CD4-positive, alpha-beta T cell treated with Interleukin-17A for 4 hours (primary cell): ENCODE data around the gene ARHGEF33.

Source experiments
- DNase-seq: peaks from one replicate; pipeline ENCODE4 v3.0.0-alpha.2; 2020; ENCODE audit warnings: mixed read lengths

Gene ARHGEF33

DNA sequence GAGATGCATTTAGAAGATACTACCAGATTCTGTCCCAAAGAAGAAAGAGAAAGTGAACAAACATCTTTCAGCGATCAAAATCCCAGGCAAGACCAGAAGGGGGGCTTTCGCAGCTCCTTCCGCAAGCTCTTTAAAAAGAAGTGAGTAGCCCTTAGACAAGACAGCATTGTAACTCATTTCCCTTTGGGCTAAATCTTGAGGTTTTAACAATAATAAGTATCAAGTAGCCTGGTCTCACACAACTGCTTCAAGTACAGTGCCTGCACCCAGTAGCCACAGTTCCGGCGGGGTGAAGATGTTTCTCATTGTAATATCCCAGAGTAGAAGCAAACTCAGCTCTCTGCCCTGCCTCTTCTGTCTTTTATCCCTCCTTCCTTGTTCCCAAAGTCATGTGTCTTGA lies 76.3 kb downstream of the ARHGEF33 start:
- no peak for DNase-seq

GRCh38 chr2:38966678-38967077 lies 77.0 kb downstream of the ARHGEF33 start:
- DNase-seq, result no peak

- no peak for DNase-seq
Measured at GRCh38 chr2:38968021-38968420, 78.3 kb downstream of the ARHGEF33 start.

DNA sequence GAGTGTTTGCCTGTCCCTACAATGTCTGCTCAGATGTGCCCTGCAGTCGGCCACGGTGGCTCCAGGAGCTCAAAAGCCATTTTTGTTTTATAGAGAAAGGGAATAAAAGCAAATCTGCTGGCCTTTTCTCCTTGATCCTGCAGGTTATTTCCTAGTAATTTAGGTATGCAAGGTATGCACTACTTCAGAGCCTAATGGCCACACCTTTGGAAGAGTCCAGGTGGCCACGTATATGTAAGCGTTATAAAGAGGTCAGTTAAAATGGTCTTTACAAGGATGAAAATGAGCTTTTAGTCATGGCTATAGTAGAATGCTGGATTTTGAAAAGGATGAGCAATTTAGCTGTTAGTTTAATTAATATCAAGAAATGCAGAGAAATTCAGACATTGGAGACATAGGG lies 81.7 kb downstream of the ARHGEF33 start:
- DNase-seq, result no peak

GRCh38 chr2:38973266-38973665 lies 83.6 kb downstream of the ARHGEF33 start:
- DNase-seq, result no peak

GRCh38 chr2:38975042-38975441 lies 85.4 kb downstream of the ARHGEF33 start:
- no peak for DNase-seq

DNA sequence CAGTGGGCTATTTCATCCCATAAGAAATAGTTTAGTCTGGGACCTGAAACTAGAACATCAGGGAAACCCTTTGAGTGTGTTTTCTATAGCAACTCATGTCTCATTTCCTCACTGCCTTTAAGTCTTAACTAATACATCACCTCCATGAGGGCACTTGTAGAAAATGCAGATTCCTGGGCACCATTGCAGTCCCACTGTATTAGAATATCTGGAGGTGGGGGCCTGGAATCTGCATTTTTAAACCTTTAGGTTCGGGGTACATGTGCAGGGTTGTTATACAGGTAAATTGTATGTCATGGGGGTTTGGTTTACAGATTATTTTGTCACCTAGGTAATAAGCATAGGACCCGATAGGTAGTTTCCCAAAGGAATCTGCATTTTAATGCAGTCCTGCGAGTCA lies 87.4 kb downstream of the ARHGEF33 start:
- no peak for DNase-seq

- DNase-seq, result no peak
Measured at GRCh38 chr2:38978296-38978903, 88.7 kb downstream of the ARHGEF33 start.

- no peak for DNase-seq
Measured at GRCh38 chr2:38978908-38979307, 89.2 kb downstream of the ARHGEF33 start.

DNA sequence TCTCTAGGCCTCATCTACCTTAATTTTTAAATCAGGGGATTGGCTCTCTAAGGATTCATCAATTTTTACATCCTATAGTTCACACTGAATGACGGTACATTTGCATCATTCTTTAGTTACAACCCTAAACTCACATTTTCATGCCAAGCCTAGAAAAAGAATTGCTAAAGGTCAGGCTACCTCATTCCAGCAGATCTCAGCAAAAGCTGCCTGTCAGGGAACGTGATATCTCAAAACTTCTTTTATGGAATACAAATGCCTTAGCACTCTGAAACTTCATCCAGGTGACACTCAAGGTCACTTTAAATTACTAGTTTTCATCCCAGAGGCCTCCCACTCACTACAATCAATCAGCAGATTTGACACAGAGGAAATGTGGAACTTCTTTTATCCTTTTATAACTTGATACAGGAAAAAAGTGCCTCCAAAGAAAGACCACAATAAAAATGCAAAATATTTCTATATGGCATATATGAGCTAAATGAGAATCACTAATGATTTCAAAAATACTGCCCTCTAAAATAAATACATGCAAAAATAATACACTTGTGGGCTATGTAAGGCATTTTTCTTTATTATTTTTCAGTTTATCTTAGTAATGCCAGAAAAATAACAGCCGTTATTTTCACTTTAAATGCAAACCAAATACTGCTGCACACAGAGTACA lies 91.5 kb downstream of the ARHGEF33 start:
- DNase-seq, result no peak

DNA sequence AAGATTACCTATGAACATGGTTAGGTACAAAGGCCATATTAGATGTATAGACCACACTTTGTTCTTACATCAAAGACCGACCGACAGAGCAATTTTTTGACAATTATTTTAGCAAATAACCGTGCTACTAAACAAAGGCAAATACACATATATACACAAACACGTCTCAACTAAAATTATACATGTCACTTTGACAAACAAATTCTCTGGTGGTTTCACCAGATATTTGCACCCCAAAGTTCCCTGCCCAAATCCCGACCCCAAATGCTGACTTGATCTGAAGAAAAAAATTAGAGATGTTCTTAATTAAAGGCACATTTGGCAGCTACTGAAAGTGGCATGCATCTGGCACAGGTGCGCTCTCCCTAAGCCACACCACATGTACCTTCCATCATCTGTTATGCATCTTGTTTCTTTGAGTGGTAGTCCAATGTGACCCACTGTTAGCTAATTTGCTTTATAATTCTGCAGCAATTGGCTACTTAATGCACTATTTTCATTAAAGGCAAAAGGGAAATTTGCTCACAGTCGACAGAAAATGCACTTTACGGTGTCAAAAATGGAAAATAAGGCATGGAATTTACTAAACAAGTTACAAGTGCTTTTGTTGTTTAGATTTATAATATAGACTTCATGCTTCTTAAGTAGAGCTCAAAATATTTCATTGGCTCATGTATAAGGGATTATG lies 92.1 kb downstream of the ARHGEF33 start:
- no peak for DNase-seq

DNA sequence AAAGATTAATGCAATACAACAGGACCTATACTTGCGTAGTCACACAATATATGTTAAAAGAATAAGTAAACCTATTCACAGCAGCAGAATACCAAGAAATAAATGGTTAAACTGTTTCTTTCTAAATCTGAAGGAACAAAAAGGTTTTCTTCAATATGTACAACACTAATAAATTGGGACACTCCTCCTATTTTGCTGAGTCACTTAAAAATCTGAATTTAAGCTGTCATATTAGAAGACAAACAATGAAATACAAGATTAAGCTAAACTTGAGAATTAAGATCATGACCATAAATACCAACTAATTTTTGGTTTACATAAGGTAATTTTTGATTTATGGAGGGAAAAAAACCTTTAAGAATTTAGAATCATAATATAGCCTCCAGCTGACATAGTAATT lies 92.8 kb downstream of the ARHGEF33 start:
- DNase-seq, result no peak

GRCh38 chr2:38988716-38989115 lies 99.0 kb downstream of the ARHGEF33 start:
- no peak for DNase-seq

DNA sequence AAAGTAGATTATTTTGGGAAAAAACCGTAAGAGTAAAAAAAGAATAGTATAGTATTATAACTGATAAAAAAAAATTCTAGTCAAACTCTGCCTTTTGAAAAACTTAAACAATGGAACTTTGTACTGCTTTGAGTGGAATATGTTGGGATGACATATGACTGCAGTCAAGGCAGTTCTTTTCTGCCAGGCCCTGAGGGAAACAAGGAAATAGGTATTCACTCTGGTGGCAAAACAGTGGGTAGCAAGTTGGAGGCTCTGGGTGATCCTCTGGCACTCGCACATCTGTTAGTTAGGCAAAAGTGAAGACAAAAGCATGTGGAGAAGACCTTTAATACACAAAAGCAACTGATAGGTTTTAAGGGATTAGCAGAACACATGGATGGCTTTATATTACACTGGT lies 102.2 kb downstream of the ARHGEF33 start:
- DNase-seq, result no peak

DNA sequence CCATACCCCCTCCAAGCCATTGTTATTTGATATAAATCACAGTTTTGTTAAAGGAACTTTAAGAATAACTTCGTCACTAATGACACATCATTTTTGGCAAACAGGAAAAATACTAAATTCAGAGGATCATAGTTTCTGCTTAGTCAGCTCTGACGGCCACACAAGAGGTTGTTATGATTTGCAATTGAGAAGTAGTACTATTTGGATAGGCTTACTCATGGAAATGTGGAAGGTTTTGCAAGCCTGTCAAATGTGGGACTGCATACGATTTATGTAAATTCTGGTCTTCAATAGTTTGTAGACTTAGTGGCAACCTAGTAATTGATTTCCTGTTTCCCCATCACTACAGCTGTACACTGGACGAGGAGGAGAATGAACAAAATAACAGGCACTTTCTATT lies 108.1 kb downstream of the ARHGEF33 start:
- no peak for DNase-seq

DNA sequence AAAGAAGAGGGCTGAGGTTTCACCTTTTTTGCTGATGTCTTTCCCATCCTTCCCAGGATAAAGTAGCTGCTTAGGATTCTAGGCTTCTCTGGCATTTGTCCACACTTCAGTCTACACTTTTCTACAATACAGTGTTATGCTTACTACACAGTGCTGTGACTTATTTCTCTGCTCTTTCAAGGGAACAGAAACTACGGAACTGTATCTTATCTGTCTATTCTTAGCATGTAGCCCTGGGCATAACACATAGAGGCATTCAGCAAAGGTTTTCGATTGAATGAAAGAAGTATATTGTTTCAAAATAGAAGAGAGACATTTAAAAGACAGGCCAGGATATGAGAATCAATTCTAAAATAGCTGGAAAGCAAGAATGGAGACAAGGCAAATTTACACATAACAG lies 110.9 kb downstream of the ARHGEF33 start:
- DNase-seq, result no peak

- DNase-seq, result no peak
Measured at GRCh38 chr2:39007875-39008504, 118.3 kb downstream of the ARHGEF33 start.

DNA sequence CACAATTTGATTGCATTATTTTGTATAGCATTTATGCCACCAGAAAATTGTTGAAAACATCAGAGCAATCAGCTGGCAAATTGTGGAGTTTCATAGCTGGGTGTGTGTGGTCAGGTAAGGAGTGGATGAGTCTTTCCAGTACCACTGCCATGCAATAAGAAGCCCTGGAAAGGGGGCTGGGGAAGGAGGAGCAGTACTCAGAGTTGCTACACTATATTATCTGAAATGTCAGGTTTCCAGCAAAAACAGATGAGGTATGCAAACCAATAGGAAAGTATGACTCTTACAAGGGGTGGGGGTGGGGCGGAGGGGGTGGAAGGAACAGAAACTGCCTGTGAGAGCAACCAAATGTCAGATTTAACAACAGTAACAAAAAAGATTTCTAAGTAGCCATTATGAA lies 119.0 kb downstream of the ARHGEF33 start:
- DNase-seq, result no peak

GRCh38 chr2:39013871-39014270 lies 124.2 kb downstream of the ARHGEF33 start:
- no peak for DNase-seq

DNA sequence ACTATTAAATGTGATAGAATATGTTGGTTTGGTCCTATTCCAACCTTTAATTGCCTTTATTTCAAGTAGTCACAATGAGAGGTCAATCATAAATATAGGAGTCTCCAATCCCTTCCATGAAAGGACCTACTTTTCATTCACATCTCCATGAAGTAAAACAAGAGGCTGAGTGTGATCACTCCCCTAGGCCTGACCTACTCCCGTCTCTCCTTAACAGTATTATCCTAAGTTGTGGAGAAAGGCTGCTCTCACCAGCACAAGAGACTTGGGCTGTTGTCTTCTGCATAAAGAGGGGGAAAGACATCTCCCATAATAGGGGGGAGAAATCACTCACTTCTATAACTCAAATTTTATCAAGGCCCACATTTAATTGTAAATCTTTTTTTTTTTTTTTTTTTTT lies 125.7 kb downstream of the ARHGEF33 start:
- no peak for DNase-seq

- DNase-seq, result no peak
Measured at GRCh38 chr2:39017334-39017733, 127.7 kb downstream of the ARHGEF33 start.

DNA sequence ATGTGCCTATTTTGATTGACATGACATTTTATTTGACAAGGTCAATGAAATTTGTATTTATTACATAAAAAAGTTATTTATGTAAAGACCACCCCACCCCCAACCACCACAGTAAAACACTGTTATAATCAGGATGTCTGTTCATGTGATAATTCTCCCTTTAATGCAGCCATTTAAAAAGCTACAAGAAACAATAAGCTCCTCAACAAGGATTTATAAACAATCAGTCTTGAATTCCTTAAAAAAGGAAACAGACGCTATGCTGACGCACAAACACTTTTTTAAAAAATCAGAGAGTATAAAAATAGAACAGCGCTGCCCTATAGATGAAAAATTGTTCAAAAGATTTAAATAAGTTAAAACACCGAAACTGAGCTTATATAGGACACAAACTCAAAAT lies 129.0 kb downstream of the ARHGEF33 start:
- no peak for DNase-seq

- DNase-seq, result no peak
Measured at GRCh38 chr2:39020383-39020782, 130.7 kb downstream of the ARHGEF33 start.

DNA sequence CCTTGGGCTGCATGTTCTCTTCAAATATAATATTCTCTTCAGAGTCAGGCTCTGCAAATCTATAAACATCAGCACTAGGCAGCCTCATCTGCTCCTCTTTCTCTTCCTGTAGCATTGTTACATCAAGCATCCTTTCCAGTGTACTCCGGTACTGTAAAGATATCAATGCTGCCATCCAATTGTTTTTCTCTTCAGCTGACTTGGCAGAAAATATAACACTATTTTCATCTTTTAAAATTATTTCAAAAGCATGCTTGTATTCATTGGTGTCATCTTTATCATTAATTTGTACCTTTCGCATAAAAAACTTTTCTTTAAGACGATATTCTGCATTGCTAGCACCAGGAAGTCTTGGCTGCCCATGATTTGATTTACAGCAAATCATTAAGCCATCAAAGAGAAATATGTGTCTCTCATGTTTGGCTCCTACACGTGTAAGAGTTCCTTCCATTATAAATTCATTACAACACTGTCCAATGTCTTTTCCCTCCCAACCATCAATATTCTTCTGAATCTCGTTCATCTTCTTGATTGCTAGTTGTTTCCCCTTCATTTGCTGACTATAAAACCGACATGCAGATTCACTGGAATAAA lies 133.1 kb downstream of the ARHGEF33 start:
- no peak for DNase-seq
